Measurements from ENCODE around the gene AKT3. TPM values are rescaled to one million over a fixed set of nuclear protein-coding genes. Genes with fewer than 3 reads are reported as not detected.
"Not testable (repeated sequence)": the region's sequence is repeated elsewhere in the genome, so short reads cannot be mapped to it uniquely, and the experiment has no call there.

The AKT3 gene
- total RNA-seq, 1 experiment from 2014 or later = 26.7 TPM

GRCh38 chr1:243842161-243842560, 7.9 kb downstream of the AKT3 start:
- DNase-seq (ENCODE audit: low read depth) = no peak

GRCh38 chr1:243841507-243841906, 8.5 kb downstream of the AKT3 start:
- no peak for DNase-seq (ENCODE audit: low read depth)

GRCh38 chr1:243837907-243838535, 12.0 kb downstream of the AKT3 start:
- no peak for DNase-seq (ENCODE audit: low read depth)

- DNase-seq (ENCODE audit: low read depth) = no peak
Observed at GRCh38 chr1:243834130-243834529, 15.9 kb downstream of the AKT3 start.

- DNase-seq (ENCODE audit: low read depth) = no peak
Observed at GRCh38 chr1:243831463-243831862, 18.6 kb downstream of the AKT3 start.

GRCh38 chr1:243827206-243827605, 22.8 kb downstream of the AKT3 start:
- DNase-seq (ENCODE audit: low read depth) = no peak

GRCh38 chr1:243824907-243825306, 25.1 kb downstream of the AKT3 start:
- DNase-seq (ENCODE audit: low read depth) = not testable (repeated sequence)

- DNase-seq (ENCODE audit: low read depth) = no peak
Observed at GRCh38 chr1:243821177-243821680, 28.8 kb downstream of the AKT3 start.

- DNase-seq (ENCODE audit: low read depth) = no peak
Observed at GRCh38 chr1:243819438-243819839, 30.6 kb downstream of the AKT3 start.

GRCh38 chr1:243818978-243819377, 31.1 kb downstream of the AKT3 start:
- DNase-seq (ENCODE audit: low read depth) = no peak

GRCh38 chr1:243814718-243815117, 35.3 kb downstream of the AKT3 start:
- no peak for DNase-seq (ENCODE audit: low read depth)

GRCh38 chr1:243807346-243807745, 42.7 kb downstream of the AKT3 start:
- not testable (repeated sequence) for DNase-seq (ENCODE audit: low read depth)

- no peak for DNase-seq (ENCODE audit: low read depth)
Observed at GRCh38 chr1:243806310-243806709, 43.7 kb downstream of the AKT3 start.

- no peak for DNase-seq (ENCODE audit: low read depth)
Observed at GRCh38 chr1:243802736-243803135, 47.3 kb downstream of the AKT3 start.

GRCh38 chr1:243801378-243801777, 48.7 kb downstream of the AKT3 start:
- no peak for DNase-seq (ENCODE audit: low read depth)

GRCh38 chr1:243799908-243800307, 50.1 kb downstream of the AKT3 start:
- DNase-seq (ENCODE audit: low read depth) = no peak

- peak; percentile 84 for DNase-seq (ENCODE audit: low read depth)
Observed at GRCh38 chr1:243798726-243799125, 51.3 kb downstream of the AKT3 start.

GRCh38 chr1:243796016-243796415, 54.0 kb downstream of the AKT3 start:
- no peak for DNase-seq (ENCODE audit: low read depth)

GRCh38 chr1:243793298-243793697, 56.7 kb downstream of the AKT3 start:
- no peak for DNase-seq (ENCODE audit: low read depth)

- DNase-seq (ENCODE audit: low read depth) = no peak
Observed at GRCh38 chr1:243792891-243793290, 57.2 kb downstream of the AKT3 start.

- no peak for DNase-seq (ENCODE audit: low read depth)
Observed at GRCh38 chr1:243792401-243792800, 57.6 kb downstream of the AKT3 start.

- no peak for DNase-seq (ENCODE audit: low read depth)
Observed at GRCh38 chr1:243791586-243792267, 58.3 kb downstream of the AKT3 start.

GRCh38 chr1:243790404-243790803, 59.6 kb downstream of the AKT3 start:
- no peak for DNase-seq (ENCODE audit: low read depth)

All from RPMI7951 (cell line).